H9 (cell line): Measurements from ENCODE around the gene KIRREL3. TPM values are rescaled to one million over a fixed set of nuclear protein-coding genes. Genes with fewer than 3 reads are reported as not detected.

ENCODE experiments used
- DNase-seq: peaks from one replicate; pipeline ENCODE4 v3.0.0-alpha.2; 2017
- H2AFZ ChIP-seq: one replicate; pipeline ENCODE4 v1.6.1; 2013; ENCODE audit warnings: mild to moderate bottlenecking, low read length, control low read depth, moderate library complexity
- H2AK5ac ChIP-seq: 2 replicates; pipeline ENCODE4 v1.6.1; 2013; ENCODE audit warnings: low read length, control low read depth, mixed read lengths; ENCODE audit not compliant: insufficient read length
- H2BK120ac ChIP-seq: one replicate; pipeline ENCODE4 v1.6.1; 2013; ENCODE audit warnings: low read depth, mild to moderate bottlenecking, low read length, control low read depth, inconsistent platforms; ENCODE audit not compliant: poor library complexity, severe bottlenecking
- H2BK12ac ChIP-seq: 2 replicates; pipeline ENCODE4 v1.6.1; 2013; ENCODE audit warnings: low read length, control low read depth, mixed read lengths, low read depth; ENCODE audit not compliant: insufficient read length
- H2BK15ac ChIP-seq: 2 replicates; pipeline ENCODE4 v1.6.1; 2013; ENCODE audit warnings: low read depth, low read length, control low read depth
- H2BK20ac ChIP-seq: one replicate; pipeline ENCODE4 v1.6.1; 2013; ENCODE audit warnings: low read depth, mild to moderate bottlenecking, low read length, control low read depth, inconsistent platforms; ENCODE audit not compliant: poor library complexity, severe bottlenecking
- H2BK5ac ChIP-seq: 2 replicates; pipeline ENCODE4 v1.6.1; 2013; ENCODE audit warnings: low read length, control low read depth, mixed read lengths; ENCODE audit not compliant: insufficient read length
- H3K14ac ChIP-seq: 2 replicates; pipeline ENCODE4 v1.6.1; 2013; ENCODE audit warnings: low read length, control low read depth; ENCODE audit not compliant: insufficient read depth
- H3K18ac ChIP-seq: 2 replicates; pipeline ENCODE4 v1.6.1; 2013; ENCODE audit warnings: low read depth, mild to moderate bottlenecking, mixed read lengths, low read length, control low read depth; ENCODE audit not compliant: insufficient read length
- H3K23ac ChIP-seq: 2 replicates; pipeline ENCODE4 v1.6.1; 2013; ENCODE audit warnings: low read length, control low read depth, mixed read lengths, low read depth; ENCODE audit not compliant: insufficient read length
- H3K23me2 ChIP-seq: 2 replicates; pipeline ENCODE4 v1.6.1; 2013; ENCODE audit warnings: low read depth, mild to moderate bottlenecking, mixed read lengths, low read length, control low read depth; ENCODE audit not compliant: insufficient read length, poor library complexity, severe bottlenecking
- H3K27ac ChIP-seq: 2 replicates; pipeline ENCODE4 v1.5.1; 2013; ENCODE audit warnings: low read length, control low read depth, mixed read lengths, low read depth; ENCODE audit not compliant: insufficient read length
- H3K27me3 ChIP-seq: 2 replicates; pipeline ENCODE4 v1.6.1; 2013; ENCODE audit warnings: low read length, control low read depth, inconsistent platforms; ENCODE audit not compliant: insufficient read depth
- H3K4ac ChIP-seq: 2 replicates; pipeline ENCODE4 v1.6.1; 2013; ENCODE audit warnings: low read depth, mild to moderate bottlenecking, control low read depth, inconsistent platforms, low read length, moderate library complexity
- H3K4me1 ChIP-seq: 2 replicates; pipeline ENCODE4 v1.6.1; 2013; ENCODE audit warnings: low read length, control low read depth, inconsistent platforms; ENCODE audit not compliant: insufficient read depth
- H3K4me2 ChIP-seq: 2 replicates; pipeline ENCODE4 v1.6.1; 2013; ENCODE audit warnings: low read length, control low read depth, mixed read lengths; ENCODE audit not compliant: insufficient read length, insufficient read depth
- H3K56ac ChIP-seq: 2 replicates; pipeline ENCODE4 v1.6.1; 2013; ENCODE audit warnings: low read depth, mild to moderate bottlenecking, mixed read lengths, low read length, control low read depth; ENCODE audit not compliant: insufficient read length
- H3K79me1 ChIP-seq: 2 replicates; pipeline ENCODE4 v1.6.1; 2013; ENCODE audit warnings: low read depth, mild to moderate bottlenecking, moderate library complexity, low read length, control low read depth, inconsistent platforms; ENCODE audit not compliant: insufficient read depth, poor library complexity, severe bottlenecking
- H3K79me2 ChIP-seq: 2 replicates; pipeline ENCODE4 v1.6.1; 2013; ENCODE audit warnings: low read length, control low read depth, inconsistent platforms; ENCODE audit not compliant: insufficient read depth
- H3K9ac ChIP-seq: 2 replicates; pipeline ENCODE4 v1.6.1; 2013; ENCODE audit warnings: low read length, control low read depth, mixed read lengths; ENCODE audit not compliant: insufficient read length; ENCODE audit errors: extremely low read depth
- H3K9me3 ChIP-seq: one replicate; pipeline ENCODE4 v1.6.1; 2013; ENCODE audit warnings: low read depth, low read length, inconsistent platforms; ENCODE audit not compliant: control insufficient read depth
- H3T11ph ChIP-seq: one replicate; pipeline ENCODE4 v1.6.1; 2013; ENCODE audit warnings: mild to moderate bottlenecking, low read length, control low read depth, inconsistent platforms
- H4K20me1 ChIP-seq: one replicate; pipeline ENCODE4 v1.6.1; 2013; ENCODE audit not compliant: control insufficient read depth, insufficient read length, insufficient read depth
- H4K5ac ChIP-seq: 2 replicates; pipeline ENCODE4 v1.6.1; 2013; ENCODE audit warnings: low read depth, mild to moderate bottlenecking, mixed read lengths, low read length, control low read depth; ENCODE audit not compliant: insufficient read length
- H4K8ac ChIP-seq: replicated peaks from 2 replicates; pipeline ENCODE4 v1.6.1; 2013; ENCODE audit warnings: low read length, control low read depth, mixed read lengths, low read depth; ENCODE audit not compliant: insufficient read length
- H4K91ac ChIP-seq: 2 replicates; pipeline ENCODE4 v1.6.1; 2013; ENCODE audit warnings: low read depth, mild to moderate bottlenecking, moderate library complexity, mixed read lengths, low read length, control low read depth; ENCODE audit not compliant: insufficient read length
- H3K27ac Mint-ChIP-seq, 3 experiments: 2 replicates in 2 of 3; 3 replicates in 1 of 3; pipeline ENCODE4 v1.8.0; 2020 to 2021; ENCODE audit warnings: mixed read lengths in 3 of 3, mild to moderate bottlenecking in 1 of 3, moderate library complexity in 1 of 3
- H3K27me3 Mint-ChIP-seq: 2 replicates; pipeline ENCODE4 v1.8.0; 2021; ENCODE audit warnings: low read depth, mild to moderate bottlenecking, moderate library complexity, mixed read lengths
- H3K36me3 Mint-ChIP-seq, 3 experiments: 2 replicates in 2 of 3; 3 replicates in 1 of 3; pipeline ENCODE4 v1.8.0; 2020 to 2021; ENCODE audit warnings: low read depth in 3 of 3, mixed read lengths in 3 of 3; ENCODE audit not compliant: insufficient read depth in 1 of 3
- H3K4me1 Mint-ChIP-seq, 2 experiments: 2 replicates each; pipeline ENCODE4 v1.8.0; 2020; ENCODE audit warnings: mixed read lengths in 2 of 2
- H3K4me3 Mint-ChIP-seq, 2 experiments: 2 replicates in 1 of 2; 3 replicates in 1 of 2; pipeline ENCODE4 v1.8.0; 2020 to 2021; ENCODE audit warnings: mild to moderate bottlenecking in 2 of 2, mixed read lengths in 2 of 2, moderate library complexity in 1 of 2
- H3K9me3 Mint-ChIP-seq, 2 experiments: 2 replicates in 1 of 2; 3 replicates in 1 of 2; pipeline ENCODE4 v1.8.0; 2020; ENCODE audit warnings: mild to moderate bottlenecking in 2 of 2, mixed read lengths in 2 of 2, moderate library complexity in 1 of 2
- WGBS: extraction: QIAGEN DNeasy Blood & Tissue Kit; methylation state at CpG from one replicate; pipeline ENCODE4 v1.1.7; 2013; ENCODE audit warnings: missing lambda C conversion rate, low lambda C conversion rate, mixed read lengths; ENCODE audit not compliant: insufficient read length; ENCODE audit errors: extremely low coverage; 5-methylcytosine and 5-hydroxymethylcytosine counted together
- total RNA-seq: library from RNA; stranded (reverse); gene quantifications from 2 replicates; pipeline ENCODE4 v1.2.1, GENCODE V29; 2021
- TF ChIP-seq, protein P1 (sequence below): fragments of 200-600 bp; sonication (generic); conservative IDR thresholded peaks from 3 replicates; pipeline ENCODE4 v1.8.0; 2021; ENCODE audit warnings: antibody characterized with exemption, mild to moderate bottlenecking

Gene KIRREL3
- total RNA-seq, 1 experiment from 2014 or later, result 0.17 TPM

GRCh38 chr11:126468102-126468521 lies 532.5 kb downstream of the KIRREL3 start:
- H3K27me3 ChIP-seq, result no peaks in the 10 kb centered on the region
- no peak overlapping the region for H3K4ac ChIP-seq
- H2AFZ ChIP-seq, result no peak overlapping the region
- no peak overlapping the region for H2BK15ac ChIP-seq
- H3K23ac ChIP-seq, result no peak overlapping the region
- H4K20me1 ChIP-seq, result no peaks in the 10 kb centered on the region
- H2BK12ac ChIP-seq, result no peak overlapping the region
- H3K27ac Mint-ChIP-seq, result no peak overlapping the region; a peak in 1 of 7 replicates
- H2BK20ac ChIP-seq, result no peak overlapping the region
- no peaks in the 10 kb centered on the region for H3K79me1 ChIP-seq
- no peak overlapping the region for H3K14ac ChIP-seq
- no peaks in the 10 kb centered on the region; the same call in 1 of the 2 replicates for H3K4me1 ChIP-seq
- H2BK5ac ChIP-seq, result no peak overlapping the region
- no peak overlapping the region for H4K5ac ChIP-seq
- no peaks in the 10 kb centered on the region for H3K9me3 ChIP-seq
- H3K56ac ChIP-seq, result no peak overlapping the region
- TF ChIP-seq, protein P1, sequence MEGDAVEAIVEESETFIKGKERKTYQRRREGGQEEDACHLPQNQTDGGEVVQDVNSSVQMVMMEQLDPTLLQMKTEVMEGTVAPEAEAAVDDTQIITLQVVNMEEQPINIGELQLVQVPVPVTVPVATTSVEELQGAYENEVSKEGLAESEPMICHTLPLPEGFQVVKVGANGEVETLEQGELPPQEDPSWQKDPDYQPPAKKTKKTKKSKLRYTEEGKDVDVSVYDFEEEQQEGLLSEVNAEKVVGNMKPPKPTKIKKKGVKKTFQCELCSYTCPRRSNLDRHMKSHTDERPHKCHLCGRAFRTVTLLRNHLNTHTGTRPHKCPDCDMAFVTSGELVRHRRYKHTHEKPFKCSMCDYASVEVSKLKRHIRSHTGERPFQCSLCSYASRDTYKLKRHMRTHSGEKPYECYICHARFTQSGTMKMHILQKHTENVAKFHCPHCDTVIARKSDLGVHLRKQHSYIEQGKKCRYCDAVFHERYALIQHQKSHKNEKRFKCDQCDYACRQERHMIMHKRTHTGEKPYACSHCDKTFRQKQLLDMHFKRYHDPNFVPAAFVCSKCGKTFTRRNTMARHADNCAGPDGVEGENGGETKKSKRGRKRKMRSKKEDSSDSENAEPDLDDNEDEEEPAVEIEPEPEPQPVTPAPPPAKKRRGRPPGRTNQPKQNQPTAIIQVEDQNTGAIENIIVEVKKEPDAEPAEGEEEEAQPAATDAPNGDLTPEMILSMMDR, result no peak
- H4K8ac ChIP-seq, result no peak overlapping the region
- no peak overlapping the region for H3K9ac ChIP-seq
- no peak overlapping the region for H3K4me2 ChIP-seq
- DNase-seq, result no peak
- H3T11ph ChIP-seq, result no peak overlapping the region
- H3K36me3 Mint-ChIP-seq, result peaks cover 0 to 5% (median 0%) of the 10 kb centered on the region in 3 experiments; a peak in 1 of 7 replicates
- H3K4me1 Mint-ChIP-seq, result peaks cover 13 to 24% of the 10 kb centered on the region in 2 experiments
- no peaks in the 10 kb centered on the region for H3K79me2 ChIP-seq
- H3K4me3 Mint-ChIP-seq, result no peak overlapping the region
- no peak overlapping the region for H3K27ac ChIP-seq
- H3K23me2 ChIP-seq, result no peaks in the 10 kb centered on the region
- H4K91ac ChIP-seq, result no peak overlapping the region
- H3K18ac ChIP-seq, result no peak overlapping the region
- H3K27me3 Mint-ChIP-seq, result peaks cover 12% of the 10 kb centered on the region
- WGBS, result no CpG with 5 or more reads among the region's 7 CpGs
- no peak overlapping the region for H2BK120ac ChIP-seq
- peaks cover 3 to 4% of the 10 kb centered on the region in 2 experiments; a peak in 1 of 5 replicates for H3K9me3 Mint-ChIP-seq
- H2AK5ac ChIP-seq, result no peak overlapping the region
